ES-I3 (cell line): ENCODE data around the gene GEMIN8.

ENCODE experiments used
- H3K36me3 ChIP-seq: 2 replicates; pipeline ENCODE4 v1.6.1; 2013; ENCODE audit warnings: mild to moderate bottlenecking, low read length, control low read depth, moderate library complexity; ENCODE audit not compliant: insufficient read depth
- H3K4me1 ChIP-seq: 2 replicates; pipeline ENCODE4 v1.6.1; 2013; ENCODE audit warnings: mild to moderate bottlenecking, control low read depth, low read length; ENCODE audit not compliant: insufficient read depth
- H3K9ac ChIP-seq: 2 replicates; pipeline ENCODE4 v1.6.1; 2013; ENCODE audit warnings: low read depth, mild to moderate bottlenecking, low read length, moderate library complexity
- H3K9me3 ChIP-seq: 2 replicates; pipeline ENCODE4 v1.6.1; 2013; ENCODE audit warnings: mild to moderate bottlenecking, low read length, moderate library complexity; ENCODE audit not compliant: control insufficient read depth, insufficient read depth

The GEMIN8 gene

DNA sequence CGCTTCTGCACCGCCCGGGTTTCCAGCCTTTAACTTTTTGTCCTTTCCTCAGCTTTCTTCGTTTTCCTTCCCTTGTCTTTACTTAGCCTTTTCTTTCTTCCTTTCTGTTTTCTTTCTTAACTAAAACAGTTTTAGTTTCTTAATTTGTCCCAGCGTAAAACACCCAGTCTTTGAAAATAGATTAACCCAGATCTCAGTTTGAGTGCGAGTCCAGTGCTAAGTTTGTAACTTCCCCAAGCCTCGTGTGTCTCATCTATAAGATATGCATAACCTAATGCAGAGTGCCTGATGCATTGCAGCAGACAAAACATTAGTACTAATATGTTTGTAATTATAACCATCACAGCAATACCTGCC lies 460 bp upstream of the GEMIN8 start:
- Histone ChIP-seq H3K9me3 (no peaks in the 10 kb centered on the region), H3K9ac (peak overlapping the region; percentile 80), H3K36me3 (no peaks in the 10 kb centered on the region), H3K4me1 (peaks cover 9% of the 10 kb centered on the region)

DNA sequence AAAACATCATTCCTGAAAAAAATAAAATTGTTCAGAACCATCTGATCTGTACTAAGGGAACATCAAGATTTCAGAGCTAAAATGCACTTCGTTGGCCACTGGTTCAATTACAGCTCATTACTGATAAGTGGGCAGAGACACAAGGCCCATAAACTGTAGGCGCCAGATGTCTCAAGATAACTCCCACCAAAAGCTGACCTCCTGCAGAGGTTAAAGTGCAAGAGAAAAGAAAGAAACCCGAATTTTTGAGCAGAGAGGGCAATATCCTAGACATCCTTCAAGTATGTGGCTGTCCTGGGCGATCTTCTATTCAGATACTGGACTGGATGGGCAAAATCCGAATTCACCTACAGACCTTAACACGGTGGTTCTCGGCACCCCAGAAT lies 660 bp downstream of the GEMIN8 start:
- H3K4me1 ChIP-seq: peaks cover 9% of the 10 kb centered on the region

DNA sequence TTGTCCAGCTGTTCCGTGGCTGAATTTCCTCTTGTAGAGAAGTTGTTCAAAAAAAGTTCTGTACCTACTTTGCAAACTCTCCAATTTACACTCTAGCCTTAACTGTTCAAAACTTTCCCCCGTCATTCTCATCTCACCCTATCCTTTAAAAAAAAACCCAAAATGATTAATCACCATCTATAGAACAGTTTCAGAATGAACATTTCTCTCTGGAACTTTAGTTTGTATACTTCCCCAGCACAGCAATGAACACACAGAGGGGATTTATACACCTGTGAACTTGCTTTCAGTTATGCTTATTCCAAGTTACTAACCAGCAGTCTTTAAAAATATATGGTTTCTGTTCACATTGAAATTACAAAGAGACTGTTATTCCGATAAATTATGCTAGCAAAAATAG lies 1.2 kb downstream of the GEMIN8 start:
- Histone ChIP-seq H3K4me1 (peaks cover 9% of the 10 kb centered on the region), H3K9ac (peak overlapping the region; percentile 80; the same call in 1 of the 2 replicates), H3K9me3 (no peaks in the 10 kb centered on the region), H3K36me3 (no peaks in the 10 kb centered on the region)

More for the DNA sequence above, 660 bp downstream of the GEMIN8 start:
- Histone ChIP-seq H3K36me3 (no peaks in the 10 kb centered on the region), H3K9ac (peak overlapping the region; percentile 80), H3K9me3 (no peaks in the 10 kb centered on the region)

DNA sequence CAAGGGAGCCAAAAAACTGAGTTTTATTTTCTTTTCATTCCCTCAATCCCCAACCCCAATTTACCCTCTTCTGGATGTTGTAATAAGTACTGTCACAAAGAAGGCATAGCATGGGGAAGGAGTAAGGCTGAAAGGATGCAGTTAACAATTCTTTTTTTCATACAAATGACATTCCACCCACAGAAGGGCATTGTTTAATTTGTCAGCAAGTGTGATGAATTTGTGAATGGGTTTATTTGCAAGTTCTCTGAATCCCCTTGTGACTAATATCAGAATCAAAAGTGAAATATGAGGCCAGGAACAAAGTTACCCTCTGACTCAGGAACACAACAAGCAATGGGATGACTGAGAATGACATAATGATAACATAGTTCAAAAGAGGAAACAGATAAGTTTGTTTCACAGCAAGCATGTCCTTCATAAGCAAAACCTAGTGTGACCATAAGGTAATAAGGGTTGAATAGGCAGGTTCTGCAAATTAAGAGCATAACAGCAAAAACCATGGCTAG lies 2.1 kb downstream of the GEMIN8 start:
- Histone ChIP-seq H3K9me3 (no peaks in the 10 kb centered on the region), H3K4me1 (peaks cover 9% of the 10 kb centered on the region), H3K36me3 (no peaks in the 10 kb centered on the region), H3K9ac (no peak overlapping the region)

DNA sequence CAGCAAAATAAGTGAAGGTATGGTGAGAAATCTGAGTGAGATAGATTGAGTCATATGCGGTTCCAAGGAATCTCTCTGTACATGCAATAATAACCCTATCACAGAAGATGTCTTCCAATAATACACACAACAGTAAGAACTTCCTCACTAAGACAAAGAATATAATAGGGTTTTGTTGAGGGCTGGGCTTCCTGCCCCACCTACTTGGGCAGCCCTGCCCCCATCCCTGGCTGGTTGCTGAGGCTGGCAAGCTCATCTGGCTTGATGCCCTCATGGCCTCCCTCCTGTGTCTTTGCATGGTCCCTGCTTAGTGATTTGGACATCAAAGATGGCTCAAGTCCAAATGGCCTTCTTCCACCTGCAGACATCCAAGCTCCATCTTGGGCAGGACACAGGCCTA lies 2.7 kb downstream of the GEMIN8 start:
- Histone ChIP-seq H3K9me3 (0 out of 2 replicates have a peak, but pooled peaks cover 3% of the 10 kb centered on the region), H3K4me1 (peaks cover 9% of the 10 kb centered on the region), H3K9ac (no peak overlapping the region), H3K36me3 (no peaks in the 10 kb centered on the region)

DNA sequence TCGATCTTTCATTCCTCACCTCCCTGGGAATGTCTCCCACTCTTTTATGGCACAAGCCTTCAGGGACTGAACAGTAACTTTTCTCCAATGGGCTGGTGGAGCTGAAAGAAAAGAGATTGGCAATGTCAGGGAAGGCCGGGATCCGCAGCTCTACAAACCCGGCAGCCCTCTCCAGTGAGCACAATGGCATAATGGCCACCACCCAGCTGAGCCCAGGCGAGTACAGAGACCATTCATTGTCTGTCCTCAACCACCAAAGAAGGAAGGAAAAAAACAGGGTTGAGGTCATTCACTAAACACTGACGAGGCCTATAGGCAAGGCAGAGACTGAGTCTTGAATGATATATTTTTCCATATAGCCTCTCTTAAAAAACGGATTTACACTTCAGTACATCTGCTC lies 3.6 kb downstream of the GEMIN8 start:
- H3K9ac ChIP-seq: no peak overlapping the region
- peaks cover 9% of the 10 kb centered on the region for H3K4me1 ChIP-seq
- H3K36me3 ChIP-seq: no peaks in the 10 kb centered on the region
- 0 out of 2 replicates have a peak, but pooled peaks cover 3% of the 10 kb centered on the region for H3K9me3 ChIP-seq

DNA sequence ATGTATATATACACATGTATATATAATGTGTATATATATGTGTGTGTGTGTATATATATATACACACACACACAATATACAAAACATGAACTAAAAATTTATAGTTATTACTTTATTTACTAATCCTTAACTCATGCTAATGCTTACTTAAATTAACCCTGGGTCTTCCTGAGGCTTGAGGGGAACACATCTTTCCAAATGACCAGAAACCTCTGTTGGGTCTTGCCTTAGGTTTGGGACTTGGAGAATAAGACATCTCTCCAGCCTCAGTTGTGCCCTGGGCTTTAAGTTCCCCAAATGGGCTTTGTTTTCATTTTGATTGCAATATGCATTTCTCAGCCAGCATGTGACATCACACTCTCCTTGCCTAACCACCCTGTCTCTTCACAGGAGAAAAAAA lies 7.7 kb downstream of the GEMIN8 start:
- no peak overlapping the region for H3K9ac ChIP-seq
- no peaks in the 10 kb centered on the region for H3K36me3 ChIP-seq
- 0 out of 2 replicates have a peak, but pooled peaks cover 3% of the 10 kb centered on the region for H3K9me3 ChIP-seq
- H3K4me1 ChIP-seq: peaks cover under 1% of the 10 kb centered on the region; the same call in 1 of the 2 replicates

DNA sequence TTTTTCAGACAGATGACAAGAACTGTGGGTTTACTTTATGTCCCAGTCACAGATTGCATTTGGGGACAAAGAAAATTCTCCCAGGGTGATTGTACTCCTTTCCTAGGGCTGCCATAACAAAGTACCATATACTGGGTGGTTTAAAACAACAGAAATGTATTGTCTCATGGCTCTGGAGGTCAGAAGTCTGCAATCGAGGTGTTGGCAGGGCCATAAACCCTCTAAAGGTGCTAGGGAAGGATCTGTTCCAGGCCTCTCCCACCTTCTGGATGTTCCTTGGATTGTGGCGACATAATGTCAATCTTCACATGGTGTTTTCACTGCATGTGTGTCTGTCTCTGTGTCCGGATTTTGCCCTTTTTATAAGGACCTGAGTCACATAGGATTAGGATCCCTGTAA lies 12.3 kb downstream of the GEMIN8 start:
- no peaks in the 10 kb centered on the region for H3K4me1 ChIP-seq
- H3K9ac ChIP-seq: no peak overlapping the region
- H3K9me3 ChIP-seq: 0 out of 2 replicates have a peak, but pooled peaks cover 3% of the 10 kb centered on the region
- H3K36me3 ChIP-seq: no peaks in the 10 kb centered on the region

DNA sequence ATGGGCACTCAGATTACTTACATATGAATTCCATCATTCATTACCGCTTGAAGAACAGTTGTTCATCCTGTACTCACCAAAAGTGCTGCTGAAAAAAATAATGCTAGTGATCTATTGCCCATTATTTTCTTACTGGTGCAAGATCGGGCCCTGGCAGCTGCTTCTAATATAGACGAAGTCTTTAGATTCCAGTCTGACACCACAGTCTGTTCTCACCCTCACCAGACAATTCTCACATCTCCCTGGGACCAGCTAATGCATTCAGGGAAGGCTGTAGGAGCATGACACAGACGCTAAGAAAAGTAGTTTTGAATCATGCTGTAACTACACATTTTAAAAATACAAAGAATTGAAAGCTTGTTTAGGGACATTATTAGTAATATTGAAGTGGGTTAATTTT lies 13.8 kb downstream of the GEMIN8 start:
- Histone ChIP-seq H3K9ac (no peak overlapping the region), H3K9me3 (no peaks in the 10 kb centered on the region), H3K36me3 (no peaks in the 10 kb centered on the region), H3K4me1 (no peaks in the 10 kb centered on the region)

DNA sequence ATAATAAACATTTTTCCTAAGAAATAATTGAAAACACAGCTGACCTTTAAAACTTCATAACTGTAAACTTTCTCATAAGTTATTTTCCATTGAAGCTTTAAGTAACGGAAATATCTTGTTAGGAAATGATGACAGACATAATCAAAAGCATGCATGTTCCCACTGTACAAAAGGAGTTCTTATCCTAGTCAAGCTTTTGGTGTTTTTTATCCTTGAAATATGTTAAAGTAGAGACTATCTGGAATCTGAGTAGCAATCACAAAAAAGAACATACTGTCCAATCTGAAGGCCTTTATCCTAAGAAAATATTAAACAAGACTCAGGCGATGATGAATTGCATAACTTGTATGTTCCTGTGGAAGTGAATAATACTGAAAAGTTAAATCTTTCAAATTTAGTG lies 14.4 kb downstream of the GEMIN8 start:
- Histone ChIP-seq H3K9ac (no peak overlapping the region), H3K9me3 (no peaks in the 10 kb centered on the region), H3K4me1 (no peaks in the 10 kb centered on the region), H3K36me3 (no peaks in the 10 kb centered on the region)

DNA sequence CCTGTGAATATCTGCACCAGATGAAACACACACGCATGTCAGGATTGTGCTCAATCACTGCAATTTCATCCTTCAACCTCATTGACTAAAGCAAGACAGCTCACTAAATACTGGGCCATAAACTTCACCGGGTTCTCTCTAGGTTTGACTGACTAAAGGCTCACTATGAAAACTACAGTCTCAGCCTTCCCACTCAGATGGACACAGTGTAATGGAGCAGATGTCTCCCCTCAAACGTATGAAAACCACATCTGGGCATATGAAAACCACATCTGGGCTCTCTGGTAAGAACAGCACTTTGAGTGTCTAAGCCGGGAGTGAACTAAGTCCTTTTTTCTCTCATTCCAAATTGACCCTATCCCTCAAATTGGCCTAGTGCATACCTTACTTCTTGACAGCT lies 15.2 kb downstream of the GEMIN8 start:
- Histone ChIP-seq H3K4me1 (no peaks in the 10 kb centered on the region), H3K36me3 (no peaks in the 10 kb centered on the region), H3K9me3 (no peaks in the 10 kb centered on the region), H3K9ac (no peak overlapping the region)

DNA sequence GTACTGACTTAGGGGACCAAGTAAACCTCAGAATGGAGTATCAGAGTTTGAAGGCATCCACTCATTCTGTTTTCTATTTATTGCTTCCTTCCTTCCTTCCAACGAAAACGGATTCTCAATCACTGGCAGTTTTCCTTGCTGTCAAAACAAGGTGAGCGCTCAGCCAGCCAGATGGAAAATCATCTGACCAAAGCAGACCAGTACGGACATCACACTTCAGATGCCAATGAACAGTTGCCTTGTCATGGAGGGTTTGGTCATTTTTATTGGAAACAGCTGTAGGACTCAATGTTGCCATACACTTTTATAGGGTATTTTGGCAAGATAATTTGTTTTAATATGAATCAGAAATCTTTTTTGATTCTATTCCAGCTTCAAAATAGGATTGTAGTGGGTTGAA lies 16.6 kb downstream of the GEMIN8 start:
- Histone ChIP-seq H3K36me3 (no peaks in the 10 kb centered on the region; the same call in 1 of the 2 replicates), H3K9ac (no peak overlapping the region), H3K9me3 (no peaks in the 10 kb centered on the region), H3K4me1 (no peaks in the 10 kb centered on the region)

DNA sequence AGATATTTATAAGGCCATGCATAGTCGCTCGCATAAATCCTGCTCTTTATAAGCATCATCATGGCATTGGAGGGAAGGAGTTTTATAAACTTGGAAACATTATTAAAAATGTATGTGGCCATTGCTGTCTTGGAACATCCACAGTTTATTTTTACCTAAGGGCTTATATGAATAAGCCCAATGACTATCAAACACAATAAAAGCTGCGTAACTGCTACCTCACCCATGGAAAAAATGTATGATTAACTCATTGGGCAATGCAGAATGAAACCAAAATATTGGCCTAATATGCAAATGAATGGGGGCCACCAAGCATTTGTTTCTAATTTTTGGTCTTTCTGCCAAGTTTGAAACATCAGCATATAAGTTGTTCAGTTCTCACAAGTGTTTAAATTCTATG lies 19.1 kb downstream of the GEMIN8 start:
- no peaks in the 10 kb centered on the region for H3K4me1 ChIP-seq
- H3K36me3 ChIP-seq: no peaks in the 10 kb centered on the region; the same call in 1 of the 2 replicates
- no peaks in the 10 kb centered on the region for H3K9me3 ChIP-seq
- no peak overlapping the region for H3K9ac ChIP-seq

DNA sequence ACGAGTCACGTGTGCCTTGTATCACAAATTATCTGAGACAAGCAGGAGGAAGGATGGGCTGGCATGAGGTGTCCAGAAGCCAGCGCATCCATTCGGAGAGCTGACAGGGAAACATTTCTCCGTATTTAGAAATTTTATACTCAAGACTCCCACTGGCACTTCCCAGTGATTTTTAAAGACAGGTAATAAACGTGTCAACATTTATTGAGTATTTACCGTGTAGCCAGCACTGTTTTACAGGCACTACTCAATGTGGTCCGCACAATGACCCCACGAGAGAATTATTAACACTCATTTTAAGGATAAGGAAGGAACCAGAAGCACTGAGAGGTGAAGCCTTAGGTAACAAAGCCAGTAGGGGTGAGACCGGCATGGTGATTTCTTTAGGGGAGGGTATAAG lies 23.2 kb downstream of the GEMIN8 start:
- no peaks in the 10 kb centered on the region; the same call in 1 of the 2 replicates for H3K36me3 ChIP-seq
- H3K9ac ChIP-seq: no peak overlapping the region
- no peaks in the 10 kb centered on the region for H3K4me1 ChIP-seq
- no peaks in the 10 kb centered on the region for H3K9me3 ChIP-seq

DNA sequence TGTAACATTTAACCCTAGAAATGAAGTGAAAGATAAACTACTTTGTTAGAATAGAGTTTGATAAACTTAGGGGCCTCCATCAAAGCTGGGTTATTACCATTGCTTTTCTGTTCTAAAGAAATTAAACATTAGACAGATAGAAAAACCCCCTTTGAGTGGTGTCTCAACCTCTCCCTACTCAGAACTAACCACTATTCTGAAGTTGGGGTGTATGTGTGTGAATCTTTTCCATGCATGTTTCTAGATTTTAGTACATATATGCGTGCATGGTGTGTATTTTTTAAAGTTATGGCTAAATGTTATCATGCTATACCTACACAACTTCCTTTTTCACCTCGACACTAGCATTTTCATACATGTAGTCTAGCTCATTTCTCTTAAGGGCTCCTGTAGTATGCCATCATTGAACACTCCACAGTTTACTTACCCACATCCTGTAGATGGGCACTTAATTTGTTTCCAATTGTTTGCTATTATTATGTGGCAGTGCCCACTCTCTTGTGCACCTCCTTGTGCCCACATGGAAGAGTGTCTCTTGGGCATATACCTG lies 25.7 kb downstream of the GEMIN8 start:
- H3K9ac ChIP-seq: no peak overlapping the region
- H3K36me3 ChIP-seq: no peaks in the 10 kb centered on the region; the same call in 1 of the 2 replicates
- no peaks in the 10 kb centered on the region for H3K4me1 ChIP-seq
- no peaks in the 10 kb centered on the region for H3K9me3 ChIP-seq
